HG02678 (cell line): Measurements from ENCODE around the gene SERPINB6.
"Not testable (repeated sequence)": the region's sequence is repeated elsewhere in the genome, so short reads cannot be mapped to it uniquely, and the experiment has no call there.

Source experiments
- ATAC-seq: cut with Tn5 transposase; IDR thresholded peaks from one replicate; pipeline ENCODE4 v1.9.1; 2021; ENCODE audit warnings: mild to moderate bottlenecking, moderate library complexity; ENCODE audit not compliant: unreplicated experiment

Gene SERPINB6

GRCh38 chr6:2959909-2960719, 11.3 kb downstream of the SERPINB6 start:
- no peak for ATAC-seq

DNA sequence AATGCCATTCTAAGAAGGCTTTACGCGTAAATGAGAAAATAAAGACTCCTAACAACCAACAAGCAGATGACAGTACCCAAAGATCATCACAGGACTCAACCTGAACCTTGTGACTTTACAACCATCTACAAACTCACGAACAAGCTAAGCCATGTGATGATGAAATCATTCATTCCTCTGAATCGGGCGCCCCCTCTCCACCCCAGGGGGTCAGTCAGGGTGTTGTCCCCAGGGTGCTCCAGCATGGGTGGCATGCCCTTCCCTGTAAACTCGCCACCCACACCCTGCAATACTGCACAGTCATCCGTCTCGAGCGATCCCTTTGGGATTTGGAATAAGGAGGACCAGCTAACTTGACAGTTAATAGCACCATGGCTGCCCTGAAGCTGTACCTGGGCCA, 12.6 kb downstream of the SERPINB6 start:
- no peak for ATAC-seq

GRCh38 chr6:2958331-2958711, 13.0 kb downstream of the SERPINB6 start:
- ATAC-seq, result no peak

GRCh38 chr6:2957696-2958330, 13.6 kb downstream of the SERPINB6 start:
- ATAC-seq, result no peak

DNA sequence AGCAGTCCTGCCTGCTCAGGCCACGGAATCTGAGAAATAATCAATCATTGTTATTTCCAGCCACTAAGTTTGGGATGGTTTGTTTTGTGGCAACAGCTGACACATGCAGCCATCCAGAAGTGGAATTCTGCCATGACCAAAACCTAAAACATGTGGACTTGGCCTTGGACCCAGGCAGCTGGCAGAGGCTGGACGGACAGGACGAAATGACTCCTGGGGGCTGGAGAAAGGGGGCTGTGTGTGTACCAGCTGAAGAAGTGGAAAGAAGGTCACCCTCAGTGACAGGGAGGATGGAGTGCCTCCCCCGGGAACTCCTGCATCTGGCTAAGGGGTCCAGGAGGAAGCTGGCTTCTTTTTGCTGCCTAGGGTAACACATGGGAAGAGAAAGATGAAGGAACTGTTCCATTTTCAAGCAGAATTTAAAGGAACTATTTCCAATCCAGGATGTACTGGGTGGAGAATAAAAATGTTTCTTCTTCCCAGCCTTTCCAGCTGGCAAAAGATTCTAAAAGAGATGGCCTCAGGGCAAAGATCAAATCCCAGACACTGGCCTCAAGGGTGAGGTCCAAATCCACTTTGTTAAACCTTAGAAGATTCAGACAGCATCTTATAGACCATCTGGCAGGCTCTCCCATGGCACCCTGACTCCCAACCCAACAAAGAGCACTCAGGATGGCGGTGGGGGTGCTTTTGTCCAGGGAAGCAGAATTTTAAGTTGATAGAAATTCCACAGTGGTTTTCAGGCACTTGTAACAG, 14.3 kb downstream of the SERPINB6 start:
- no peak for ATAC-seq

GRCh38 chr6:2953098-2953497, 18.3 kb downstream of the SERPINB6 start:
- no peak for ATAC-seq

GRCh38 chr6:2952557-2953095, 18.7 kb downstream of the SERPINB6 start:
- ATAC-seq, result peak; percentile 71

- no peak for ATAC-seq
Observed at GRCh38 chr6:2951728-2952127, 19.6 kb downstream of the SERPINB6 start.

GRCh38 chr6:2950713-2951112, 20.7 kb downstream of the SERPINB6 start:
- no peak for ATAC-seq

GRCh38 chr6:2949536-2950083, 21.8 kb downstream of the SERPINB6 start:
- ATAC-seq, result no peak

DNA sequence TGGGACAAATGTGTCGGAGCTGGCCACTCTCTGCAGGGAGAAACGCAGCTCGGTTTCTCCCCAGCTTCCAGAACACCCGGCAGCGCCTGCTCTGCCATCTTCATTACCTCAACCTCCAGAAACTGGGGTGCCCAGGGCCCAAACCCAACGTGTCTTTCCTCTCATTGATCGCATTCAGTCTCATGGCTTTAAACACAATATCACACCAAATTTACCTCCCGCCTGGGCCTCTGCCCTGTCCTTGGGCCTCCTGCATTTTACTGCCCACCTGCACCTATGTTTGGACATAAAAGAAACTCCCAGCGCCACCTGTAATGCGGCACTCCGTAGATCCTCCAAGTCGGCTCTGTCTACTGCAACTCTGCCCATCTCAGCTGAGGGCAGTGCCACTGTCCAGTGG, 22.2 kb downstream of the SERPINB6 start:
- ATAC-seq, result no peak

DNA sequence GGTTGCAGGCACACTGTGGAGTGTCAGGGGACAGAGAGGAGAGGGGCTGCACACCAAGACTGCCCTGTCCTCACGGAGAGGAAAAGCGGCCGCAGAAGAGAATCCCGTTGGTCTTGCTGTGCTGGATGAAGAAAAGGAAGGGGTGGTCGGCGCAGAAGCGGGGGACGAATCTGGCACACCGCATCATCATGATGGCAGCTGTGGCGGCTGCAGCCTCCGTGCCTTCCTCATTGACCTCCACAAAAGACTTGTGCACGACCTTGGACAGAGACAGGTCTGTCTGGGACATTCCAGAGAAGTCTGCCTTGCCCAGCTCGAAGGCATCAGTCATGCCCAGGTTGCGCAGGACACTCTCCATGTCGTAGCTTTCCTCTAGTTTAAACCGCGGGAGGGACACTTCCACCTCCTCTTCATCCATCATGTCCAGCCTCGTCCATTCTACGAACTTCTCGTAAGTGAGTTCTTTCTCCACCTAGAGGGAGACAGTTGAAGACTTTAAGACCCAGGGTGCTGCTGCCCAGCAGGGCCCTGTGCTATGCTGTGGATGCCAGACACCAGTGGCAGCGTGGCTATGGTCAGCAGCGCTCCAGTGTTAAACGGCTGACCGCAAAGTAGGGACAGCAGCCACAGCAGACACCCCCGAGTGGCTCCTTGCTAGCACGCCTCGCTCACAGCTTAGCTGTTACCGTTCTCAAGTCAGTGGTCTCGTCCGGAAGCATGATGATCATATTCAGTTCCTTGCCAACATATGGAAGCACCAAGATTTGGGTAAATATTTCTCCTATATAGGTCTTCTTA, 22.9 kb downstream of the SERPINB6 start:
- ATAC-seq, result no peak

DNA sequence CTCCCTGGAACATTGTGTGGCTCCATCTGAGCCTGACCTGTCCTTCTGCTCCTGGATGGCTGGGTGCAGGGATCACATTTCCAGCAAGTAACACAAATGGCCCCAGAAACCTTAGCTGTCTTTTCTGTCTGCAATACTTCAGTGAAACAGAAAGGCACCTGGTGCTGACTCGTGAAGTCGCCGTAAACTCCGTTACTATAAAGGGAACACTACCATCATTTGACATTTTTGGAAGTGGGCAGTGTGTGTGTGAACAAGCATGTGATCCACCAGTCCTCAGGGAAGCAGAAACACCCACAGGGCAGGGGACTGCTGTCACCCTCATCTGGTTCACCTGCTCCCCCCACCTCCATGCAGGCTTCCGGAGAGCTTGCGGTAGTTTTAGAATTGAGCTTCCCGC, 23.9 kb downstream of the SERPINB6 start:
- no peak for ATAC-seq

DNA sequence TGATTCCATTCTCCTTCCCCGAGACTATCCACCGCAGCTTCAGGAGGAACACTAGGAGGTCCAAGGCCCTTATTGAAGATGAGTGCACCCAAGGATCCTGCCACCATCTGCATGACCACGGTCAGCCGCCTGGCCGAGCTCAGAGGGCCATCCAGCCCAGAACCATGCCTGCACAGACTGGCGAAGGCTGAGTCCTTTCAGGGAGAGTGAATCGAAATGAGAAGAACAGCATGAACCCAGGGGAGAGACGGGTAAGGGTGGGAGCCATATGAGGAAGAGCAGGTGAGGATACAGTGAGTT, 26.3 kb downstream of the SERPINB6 start:
- ATAC-seq, result no peak

- ATAC-seq, result no peak
Observed at GRCh38 chr6:2944405-2945152, 26.8 kb downstream of the SERPINB6 start.

DNA sequence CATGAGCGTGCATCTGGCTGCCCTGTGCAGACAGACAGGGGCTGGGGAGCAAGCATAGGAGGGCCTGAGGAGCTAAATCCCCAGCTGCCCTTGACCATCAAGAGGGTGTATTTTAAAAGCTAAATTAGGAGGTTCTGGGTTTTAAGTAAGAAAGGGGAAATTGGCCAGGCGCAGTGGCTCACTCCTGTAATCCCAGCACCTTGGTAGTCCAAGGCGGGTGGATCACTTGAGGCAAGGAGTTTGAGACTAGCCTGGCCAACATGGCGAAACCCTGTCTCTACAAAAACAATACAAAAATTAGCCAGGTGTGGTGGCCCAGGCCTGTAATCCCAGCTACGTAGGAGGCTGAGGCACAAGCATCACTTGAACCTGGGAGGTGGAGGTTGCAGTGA, 27.8 kb downstream of the SERPINB6 start:
- no peak for ATAC-seq

DNA sequence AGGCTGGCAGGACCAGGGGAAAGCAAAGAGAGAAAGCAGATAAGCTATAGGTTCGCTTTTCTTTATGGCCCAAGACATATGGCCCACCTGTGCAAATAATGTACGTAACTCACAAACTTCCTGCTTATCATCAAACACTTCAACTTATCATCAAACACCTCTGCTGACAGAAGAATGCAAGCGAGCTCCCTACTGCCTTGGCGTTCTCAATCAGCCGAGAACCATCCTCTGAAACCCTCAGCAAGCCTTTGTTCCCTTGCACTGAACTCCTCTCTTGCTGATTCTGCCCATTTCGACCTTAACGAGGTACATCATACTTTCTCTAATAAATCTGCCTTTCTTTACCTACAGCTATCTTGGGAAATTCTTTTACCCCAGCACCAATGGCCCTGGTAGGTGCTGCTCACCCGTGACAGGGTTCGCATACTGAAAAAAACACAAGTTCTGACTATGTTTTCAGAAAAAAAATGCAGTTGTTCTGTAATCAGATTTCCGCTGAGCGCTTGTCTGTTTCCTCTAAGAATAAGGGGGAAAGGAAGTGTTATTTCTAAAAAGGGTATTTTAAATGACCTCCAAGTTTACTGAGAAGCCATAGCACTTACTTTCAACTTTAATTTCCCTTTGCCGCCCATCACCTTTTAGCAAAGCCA, 28.3 kb downstream of the SERPINB6 start:
- ATAC-seq, result no peak

DNA sequence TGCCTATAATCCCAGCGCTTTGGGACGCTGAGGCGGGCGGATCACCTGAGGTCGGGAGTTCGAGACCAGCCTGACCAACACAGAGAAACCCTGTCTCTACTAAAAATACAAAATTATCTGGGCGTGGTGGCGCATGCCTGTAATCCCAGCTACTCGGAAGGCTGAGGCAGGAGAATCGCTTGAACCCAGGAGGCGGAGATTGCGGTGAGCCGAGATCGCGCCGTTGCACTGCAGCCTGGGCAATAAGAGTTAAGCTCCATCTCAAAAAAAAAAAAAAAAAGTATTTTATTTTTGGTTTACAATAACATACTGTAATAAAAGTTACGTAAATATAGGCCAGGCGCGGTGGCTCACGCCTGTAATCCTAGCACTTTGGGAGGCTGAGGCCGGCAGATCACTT, 29.3 kb downstream of the SERPINB6 start:
- ATAC-seq, result not testable (repeated sequence)

DNA sequence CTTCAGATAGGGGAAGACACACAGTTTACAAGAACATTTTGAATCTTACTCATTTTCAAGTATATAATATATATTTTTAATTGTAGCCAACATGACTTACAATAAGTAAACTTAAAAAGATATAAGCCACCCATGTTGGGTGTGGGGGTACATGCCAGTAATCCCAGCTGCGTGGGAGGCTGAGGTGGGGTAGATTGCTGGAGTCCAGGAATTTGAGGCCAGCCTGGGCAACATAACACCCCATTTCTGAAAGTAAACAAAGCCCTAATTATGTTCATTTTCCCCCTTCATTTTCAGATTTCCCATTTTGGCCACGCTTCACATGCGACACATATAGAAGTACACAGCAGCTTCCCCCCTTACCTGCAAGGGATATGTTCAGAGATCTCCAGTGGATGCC, 30.5 kb downstream of the SERPINB6 start:
- ATAC-seq, result no peak
